Measurements from ENCODE around the gene FXYD3. TPM values are rescaled to one million over a fixed set of nuclear protein-coding genes. Genes with fewer than 3 reads are reported as not detected.

Gene FXYD3
- total and polyA plus RNA-seq, 4 donors = 0.32 to 0.45 TPM; not detected in 2

DNA sequence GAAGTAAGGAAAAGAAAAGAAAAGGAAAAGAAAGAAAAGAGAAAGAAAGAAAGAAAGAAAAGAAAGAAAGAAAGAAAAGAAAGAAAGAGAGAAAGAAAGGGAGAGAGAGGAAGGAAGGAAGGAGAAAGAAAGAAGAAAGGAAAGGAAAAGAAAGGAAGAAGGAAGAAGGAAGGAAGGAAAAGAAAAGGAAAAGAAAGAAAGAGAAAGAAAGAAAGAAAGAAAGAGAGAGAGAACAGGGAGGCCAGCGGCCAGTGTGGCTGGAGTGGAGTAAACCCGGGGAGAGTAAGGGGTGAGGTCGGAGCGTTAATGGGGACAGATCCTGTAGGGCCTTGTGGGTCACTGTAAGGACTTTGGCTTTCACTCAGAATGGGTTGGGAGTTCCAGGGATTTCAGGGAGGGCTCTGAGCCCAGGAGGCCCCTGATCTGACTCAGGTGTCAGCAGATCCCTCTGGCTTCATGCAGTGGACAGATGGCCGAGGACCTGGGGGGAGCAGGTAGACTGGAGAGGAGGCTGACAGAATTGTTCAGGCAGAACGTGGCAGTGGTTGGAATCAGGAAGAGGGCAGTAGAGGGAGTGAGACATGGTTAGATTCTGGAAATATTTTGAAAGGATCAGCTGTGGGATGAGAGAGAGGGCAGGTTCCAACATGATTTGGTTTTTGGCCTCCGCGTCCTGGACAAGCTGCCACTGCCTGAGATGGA lies 19.8 kb upstream of the FXYD3 start:
- Histone ChIP-seq H3K36me3 (ENCODE audit: control insufficient read depth in 4 of 4, insufficient read depth in 3 of 4, low read depth in 1 of 4, low read length in 3 of 4) (no peaks in the 10 kb centered on the region), H3K27me3 (ENCODE audit: control insufficient read depth in 4 of 4, insufficient read depth in 4 of 4, low read length in 3 of 4) (no peaks in the 10 kb centered on the region), H3K9ac (ENCODE audit: low read depth in 1 of 2, low read length in 2 of 2) (no peak overlapping the region), H3K9me3 (ENCODE audit: control insufficient read depth in 4 of 4, low read length in 3 of 4) (no peaks in the 10 kb centered on the region), H3K27ac (ENCODE audit: low read depth in 1 of 2, low read length in 2 of 2) (no peak overlapping the region), H3K4me1 (ENCODE audit: control insufficient read depth in 4 of 4, insufficient read depth in 4 of 4, low read length in 3 of 4) (peaks cover 5 to 21% (median 14%) of the 10 kb centered on the region in 4 donors), H3K4me3 (ENCODE audit: low read depth in 1 of 3, low read length in 3 of 3) (no peak overlapping the region)
- WGBS = 84% methylated on average over 8 of the region's 8 CpGs
- TF ChIP-seq SP1 (IDR thresholded peaks at IDR 0.05) (no peak), NR2F2 (IDR thresholded peaks at IDR 0.05) (no peak)
- DNase-seq (ENCODE audit: low spot score) = no peak

DNA sequence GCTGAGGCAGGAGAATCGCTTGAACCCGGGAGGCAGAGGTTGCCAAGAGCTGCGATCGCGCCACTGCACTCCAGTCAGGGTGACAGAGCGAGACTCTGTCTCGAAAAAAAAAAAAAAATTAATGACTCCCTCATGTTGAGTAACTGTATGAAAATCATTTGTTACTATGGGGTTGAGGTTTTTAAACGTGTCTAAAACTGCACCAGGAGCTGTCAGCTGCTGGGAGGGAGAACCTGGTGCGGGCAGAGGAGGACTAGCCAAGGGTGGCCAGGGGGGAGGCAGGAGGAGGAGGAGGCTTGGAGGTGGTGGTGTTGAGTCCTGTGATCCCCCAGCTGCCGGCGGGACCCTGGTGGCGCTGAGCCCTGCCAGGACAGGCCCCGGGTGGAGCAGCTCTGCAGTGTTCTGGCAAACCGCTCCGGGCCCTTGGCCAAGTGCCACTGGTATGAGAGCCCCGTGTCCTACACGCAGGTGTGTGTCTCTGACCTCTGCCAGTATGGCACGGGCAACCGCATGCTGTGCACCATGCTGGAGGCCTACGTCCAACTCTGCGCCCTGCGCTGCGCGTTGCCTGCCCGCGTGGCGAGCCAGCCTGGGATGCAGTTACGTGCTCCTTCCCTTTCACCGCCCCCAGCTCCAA lies 17.1 kb upstream of the FXYD3 start:
- Histone ChIP-seq H3K27ac (ENCODE audit: low read depth in 1 of 2, low read length in 2 of 2) (no peak overlapping the region), H3K9me3 (ENCODE audit: control insufficient read depth in 4 of 4, low read length in 3 of 4) (no peaks in the 10 kb centered on the region), H3K27me3 (ENCODE audit: control insufficient read depth in 4 of 4, insufficient read depth in 4 of 4, low read length in 3 of 4) (no peaks in the 10 kb centered on the region), H3K36me3 (ENCODE audit: control insufficient read depth in 4 of 4, insufficient read depth in 3 of 4, low read depth in 1 of 4, low read length in 3 of 4) (no peaks in the 10 kb centered on the region), H3K9ac (ENCODE audit: low read depth in 1 of 2, low read length in 2 of 2) (no peak overlapping the region), H3K4me3 (ENCODE audit: low read depth in 1 of 3, low read length in 3 of 3) (no peak overlapping the region), H3K4me1 (ENCODE audit: control insufficient read depth in 4 of 4, insufficient read depth in 4 of 4, low read length in 3 of 4) (peaks cover 2 to 15% (median 11%) of the 10 kb centered on the region in 4 donors)
- 71% methylated on average over 29 of the region's 29 CpGs for WGBS
- no peak for TF ChIP-seq FOXA1 (IDR thresholded peaks at IDR 0.05)
- no peak for TF ChIP-seq SP1 (IDR thresholded peaks at IDR 0.05)
- no peak for TF ChIP-seq RAD21 (IDR thresholded peaks at IDR 0.05)
- no peak for TF ChIP-seq TAF1 (conservative IDR thresholded peaks at IDR 0.05)
- TF ChIP-seq, protein P1, sequence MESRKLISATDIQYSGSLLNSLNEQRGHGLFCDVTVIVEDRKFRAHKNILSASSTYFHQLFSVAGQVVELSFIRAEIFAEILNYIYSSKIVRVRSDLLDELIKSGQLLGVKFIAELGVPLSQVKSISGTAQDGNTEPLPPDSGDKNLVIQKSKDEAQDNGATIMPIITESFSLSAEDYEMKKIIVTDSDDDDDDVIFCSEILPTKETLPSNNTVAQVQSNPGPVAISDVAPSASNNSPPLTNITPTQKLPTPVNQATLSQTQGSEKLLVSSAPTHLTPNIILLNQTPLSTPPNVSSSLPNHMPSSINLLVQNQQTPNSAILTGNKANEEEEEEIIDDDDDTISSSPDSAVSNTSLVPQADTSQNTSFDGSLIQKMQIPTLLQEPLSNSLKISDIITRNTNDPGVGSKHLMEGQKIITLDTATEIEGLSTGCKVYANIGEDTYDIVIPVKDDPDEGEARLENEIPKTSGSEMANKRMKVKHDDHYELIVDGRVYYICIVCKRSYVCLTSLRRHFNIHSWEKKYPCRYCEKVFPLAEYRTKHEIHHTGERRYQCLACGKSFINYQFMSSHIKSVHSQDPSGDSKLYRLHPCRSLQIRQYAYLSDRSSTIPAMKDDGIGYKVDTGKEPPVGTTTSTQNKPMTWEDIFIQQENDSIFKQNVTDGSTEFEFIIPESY (IDR thresholded peaks at IDR 0.05) = no peak
- no peak for TF ChIP-seq RXRA (IDR thresholded peaks at IDR 0.05)
- TF ChIP-seq GABPA (IDR thresholded peaks at IDR 0.05 in 1 of 2, conservative IDR thresholded peaks at IDR 0.05 in 1 of 2) = no peak
- TF ChIP-seq EGR1 (IDR thresholded peaks at IDR 0.05; ENCODE audit: low read depth in 2 of 2) = no peak
- no peak for TF ChIP-seq HNF4A (conservative IDR thresholded peaks at IDR 0.05)
- no peak for TF ChIP-seq FOXA2 (IDR thresholded peaks at IDR 0.05)
- TF ChIP-seq, protein P2, sequence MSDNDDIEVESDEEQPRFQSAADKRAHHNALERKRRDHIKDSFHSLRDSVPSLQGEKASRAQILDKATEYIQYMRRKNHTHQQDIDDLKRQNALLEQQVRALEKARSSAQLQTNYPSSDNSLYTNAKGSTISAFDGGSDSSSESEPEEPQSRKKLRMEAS (IDR thresholded peaks at IDR 0.05) = no peak
- TF ChIP-seq, protein P3, sequence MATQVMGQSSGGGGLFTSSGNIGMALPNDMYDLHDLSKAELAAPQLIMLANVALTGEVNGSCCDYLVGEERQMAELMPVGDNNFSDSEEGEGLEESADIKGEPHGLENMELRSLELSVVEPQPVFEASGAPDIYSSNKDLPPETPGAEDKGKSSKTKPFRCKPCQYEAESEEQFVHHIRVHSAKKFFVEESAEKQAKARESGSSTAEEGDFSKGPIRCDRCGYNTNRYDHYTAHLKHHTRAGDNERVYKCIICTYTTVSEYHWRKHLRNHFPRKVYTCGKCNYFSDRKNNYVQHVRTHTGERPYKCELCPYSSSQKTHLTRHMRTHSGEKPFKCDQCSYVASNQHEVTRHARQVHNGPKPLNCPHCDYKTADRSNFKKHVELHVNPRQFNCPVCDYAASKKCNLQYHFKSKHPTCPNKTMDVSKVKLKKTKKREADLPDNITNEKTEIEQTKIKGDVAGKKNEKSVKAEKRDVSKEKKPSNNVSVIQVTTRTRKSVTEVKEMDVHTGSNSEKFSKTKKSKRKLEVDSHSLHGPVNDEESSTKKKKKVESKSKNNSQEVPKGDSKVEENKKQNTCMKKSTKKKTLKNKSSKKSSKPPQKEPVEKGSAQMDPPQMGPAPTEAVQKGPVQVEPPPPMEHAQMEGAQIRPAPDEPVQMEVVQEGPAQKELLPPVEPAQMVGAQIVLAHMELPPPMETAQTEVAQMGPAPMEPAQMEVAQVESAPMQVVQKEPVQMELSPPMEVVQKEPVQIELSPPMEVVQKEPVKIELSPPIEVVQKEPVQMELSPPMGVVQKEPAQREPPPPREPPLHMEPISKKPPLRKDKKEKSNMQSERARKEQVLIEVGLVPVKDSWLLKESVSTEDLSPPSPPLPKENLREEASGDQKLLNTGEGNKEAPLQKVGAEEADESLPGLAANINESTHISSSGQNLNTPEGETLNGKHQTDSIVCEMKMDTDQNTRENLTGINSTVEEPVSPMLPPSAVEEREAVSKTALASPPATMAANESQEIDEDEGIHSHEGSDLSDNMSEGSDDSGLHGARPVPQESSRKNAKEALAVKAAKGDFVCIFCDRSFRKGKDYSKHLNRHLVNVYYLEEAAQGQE (IDR thresholded peaks at IDR 0.05) = no peak
- TF ChIP-seq NR2F2 (IDR thresholded peaks at IDR 0.05) = no peak
- TF ChIP-seq YY1 (IDR thresholded peaks at IDR 0.05) = no peak
- no peak for TF ChIP-seq JUND (IDR thresholded peaks at IDR 0.05)
- no peak for DNase-seq (ENCODE audit: low spot score)

All from liver (tissue), 9 donors.